ENCODE results near the gene TFG. TPM values are rescaled to one million over a fixed set of nuclear protein-coding genes. Genes with fewer than 3 reads are reported as not detected.

TFG gene
- total RNA-seq, 2 donors from 2014 or later, result 116 to 123 TPM

GRCh38 chr3:100696161-100696560 lies 13.1 kb upstream of the TFG start:
- Histone ChIP-seq H3K9me3 (no peaks in the 10 kb centered on the region), H3K4me3 (no peak overlapping the region), H3K9ac (ENCODE audit: low read depth in 2 of 2, low read length in 2 of 2) (no peak overlapping the region), H3K4me1 (no peaks in the 10 kb centered on the region), H3K27ac (no peak overlapping the region), H3K27me3 (no peaks in the 10 kb centered on the region), H3K36me3 (no peaks in the 10 kb centered on the region)
- intact Hi-C loops (cut with DNase I), result no loop called here
- TF ChIP-seq CTCF (IDR thresholded peaks at IDR 0.05), result no peak
- no peak for DNase-seq

GRCh38 chr3:100697172-100697571 lies 12.1 kb upstream of the TFG start:
- H3K36me3 ChIP-seq, result no peaks in the 10 kb centered on the region
- H3K4me1 ChIP-seq, result no peaks in the 10 kb centered on the region
- H3K9ac ChIP-seq (ENCODE audit: low read depth in 2 of 2, low read length in 2 of 2), result no peak overlapping the region
- H3K4me3 ChIP-seq, result no peak overlapping the region
- DNase-seq, result no peak
- H3K27me3 ChIP-seq, result no peaks in the 10 kb centered on the region
- TF ChIP-seq CTCF (IDR thresholded peaks at IDR 0.05), result no peak
- H3K9me3 ChIP-seq, result no peaks in the 10 kb centered on the region
- H3K27ac ChIP-seq, result no peak overlapping the region
- intact Hi-C loops (cut with DNase I), result no loop called here

GRCh38 chr3:100697723-100698285 lies 11.5 kb upstream of the TFG start:
- intact Hi-C loops (cut with DNase I), result no loop called here
- DNase-seq, result no peak
- no peaks in the 10 kb centered on the region for H3K36me3 ChIP-seq

GRCh38 chr3:100698736-100699135 lies 10.6 kb upstream of the TFG start:
- H3K9ac ChIP-seq (ENCODE audit: low read depth in 2 of 2, low read length in 2 of 2), result no peak overlapping the region
- H3K27ac ChIP-seq, result no peak overlapping the region
- no peaks in the 10 kb centered on the region for H3K27me3 ChIP-seq
- no peaks in the 10 kb centered on the region for H3K4me1 ChIP-seq
- intact Hi-C loops (cut with DNase I), result no loop called here
- no peak for TF ChIP-seq CTCF (IDR thresholded peaks at IDR 0.05)
- no peaks in the 10 kb centered on the region for H3K36me3 ChIP-seq
- H3K9me3 ChIP-seq, result no peaks in the 10 kb centered on the region
- DNase-seq, result no peak
- no peak overlapping the region for H3K4me3 ChIP-seq

More at GRCh38 chr3:100697723-100698285, 11.5 kb upstream of the TFG start:
- Histone ChIP-seq H3K4me1 (no peaks in the 10 kb centered on the region), H3K4me3 (no peak overlapping the region), H3K9ac (ENCODE audit: low read depth in 2 of 2, low read length in 2 of 2) (no peak overlapping the region), H3K9me3 (no peaks in the 10 kb centered on the region), H3K27me3 (no peaks in the 10 kb centered on the region), H3K27ac (no peak overlapping the region)
- no peak for TF ChIP-seq CTCF (IDR thresholded peaks at IDR 0.05)

- H3K4me1 ChIP-seq, result no peaks in the 10 kb centered on the region
- no peak for TF ChIP-seq CTCF (IDR thresholded peaks at IDR 0.05)
- H3K9me3 ChIP-seq, result no peaks in the 10 kb centered on the region
- H3K27me3 ChIP-seq, result no peaks in the 10 kb centered on the region
- no peak overlapping the region for H3K9ac ChIP-seq (ENCODE audit: low read depth in 2 of 2, low read length in 2 of 2)
- no peak overlapping the region for H3K27ac ChIP-seq
- DNase-seq, result no peak
- no peak overlapping the region for H3K4me3 ChIP-seq
- H3K36me3 ChIP-seq, result no peaks in the 10 kb centered on the region
- intact Hi-C loops (cut with DNase I), result no loop called here
Observed at GRCh38 chr3:100700708-100701107, 8.6 kb upstream of the TFG start.

All from colonic mucosa (tissue), 4 donors.